Stomach smooth muscle (tissue), 2 donors: ENCODE results near the gene AIM2.

Experiments used
- H3K27ac ChIP-seq: one replicate; pipeline ENCODE4 v1.7.0; 2013; ENCODE audit warnings: mild to moderate bottlenecking, low read length, inconsistent platforms
- H3K27me3 ChIP-seq, 2 donors: one replicate each; pipeline ENCODE4 v1.7.0; 2013; ENCODE audit warnings: low read length in 2 of 2; ENCODE audit not compliant: insufficient read depth in 2 of 2, control insufficient read depth in 1 of 2
- H3K36me3 ChIP-seq, 2 donors: one replicate each; pipeline ENCODE4 v1.7.0; 2013; ENCODE audit warnings: low read length in 2 of 2; ENCODE audit not compliant: control insufficient read depth in 2 of 2, insufficient read depth in 2 of 2
- H3K4me1 ChIP-seq: one replicate; pipeline ENCODE4 v1.7.0; 2013; ENCODE audit warnings: low read length; ENCODE audit not compliant: control insufficient read depth, insufficient read depth
- H3K4me3 ChIP-seq, 2 donors: one replicate each; pipeline ENCODE4 v1.7.0; 2013; ENCODE audit warnings: low read length in 2 of 2
- H3K9ac ChIP-seq, 2 donors: one replicate each; pipeline ENCODE4 v1.7.0; 2013; ENCODE audit warnings: low read length in 2 of 2, mild to moderate bottlenecking in 1 of 2
- H3K9me3 ChIP-seq, 2 donors: one replicate each; pipeline ENCODE4 v1.7.0; 2013; ENCODE audit warnings: low read length in 2 of 2; ENCODE audit not compliant: control insufficient read depth in 2 of 2
- donor health status: healthy.
- donor health status: Pancreatic carcinoma.

The AIM2 gene

GRCh38 chr1:159091607-159092031 is 15.1 kb upstream of the AIM2 start:
- no peak overlapping the region for H3K9ac ChIP-seq
- H3K4me3 ChIP-seq = no peak overlapping the region
- no peaks in the 10 kb centered on the region for H3K36me3 ChIP-seq
- H3K9me3 ChIP-seq = no peaks in the 10 kb centered on the region
- no peaks in the 10 kb centered on the region for H3K27me3 ChIP-seq
- H3K4me1 ChIP-seq = no peaks in the 10 kb centered on the region
- H3K27ac ChIP-seq = no peak overlapping the region

GRCh38 chr1:159091180-159091560 is 14.6 kb upstream of the AIM2 start:
- Histone ChIP-seq H3K27me3 (no peaks in the 10 kb centered on the region), H3K9ac (no peak overlapping the region)

GRCh38 chr1:159090286-159091179 is 14.0 kb upstream of the AIM2 start:
- Histone ChIP-seq H3K4me1 (no peaks in the 10 kb centered on the region), H3K4me3 (no peak overlapping the region)

More at GRCh38 chr1:159091180-159091560, 14.6 kb upstream of the AIM2 start:
- H3K4me1 ChIP-seq = no peaks in the 10 kb centered on the region
- H3K9me3 ChIP-seq = no peaks in the 10 kb centered on the region
- no peak overlapping the region for H3K4me3 ChIP-seq
- H3K27ac ChIP-seq = no peak overlapping the region
- H3K36me3 ChIP-seq = no peaks in the 10 kb centered on the region

GRCh38 chr1:159089184-159089791 is 12.7 kb upstream of the AIM2 start:
- H3K27ac ChIP-seq = no peak overlapping the region
- H3K27me3 ChIP-seq = no peaks in the 10 kb centered on the region
- no peaks in the 10 kb centered on the region for H3K36me3 ChIP-seq
- H3K4me3 ChIP-seq = no peak overlapping the region
- H3K9me3 ChIP-seq = no peaks in the 10 kb centered on the region
- H3K4me1 ChIP-seq = no peaks in the 10 kb centered on the region
- H3K9ac ChIP-seq = no peak overlapping the region

More at GRCh38 chr1:159090286-159091179, 14.0 kb upstream of the AIM2 start:
- Histone ChIP-seq H3K27me3 (no peaks in the 10 kb centered on the region), H3K9ac (no peak overlapping the region), H3K36me3 (no peaks in the 10 kb centered on the region), H3K27ac (no peak overlapping the region), H3K9me3 (no peaks in the 10 kb centered on the region)

- no peaks in the 10 kb centered on the region for H3K9me3 ChIP-seq
- H3K27ac ChIP-seq = no peak overlapping the region
- H3K9ac ChIP-seq = no peak overlapping the region
- H3K27me3 ChIP-seq = no peaks in the 10 kb centered on the region
- H3K4me3 ChIP-seq = no peak overlapping the region
- no peaks in the 10 kb centered on the region for H3K36me3 ChIP-seq
- H3K4me1 ChIP-seq = no peaks in the 10 kb centered on the region
Measured at GRCh38 chr1:159088546-159089183, 12.1 kb upstream of the AIM2 start.

GRCh38 chr1:159088050-159088449 is 11.5 kb upstream of the AIM2 start:
- no peak overlapping the region for H3K4me3 ChIP-seq
- no peaks in the 10 kb centered on the region for H3K4me1 ChIP-seq
- no peak overlapping the region for H3K9ac ChIP-seq
- H3K27me3 ChIP-seq = no peaks in the 10 kb centered on the region
- no peaks in the 10 kb centered on the region for H3K9me3 ChIP-seq
- H3K36me3 ChIP-seq = no peaks in the 10 kb centered on the region
- no peak overlapping the region for H3K27ac ChIP-seq

- no peak overlapping the region for H3K27ac ChIP-seq
- no peak overlapping the region for H3K4me3 ChIP-seq
- H3K27me3 ChIP-seq = no peaks in the 10 kb centered on the region
- no peak overlapping the region for H3K9ac ChIP-seq
- no peaks in the 10 kb centered on the region for H3K36me3 ChIP-seq
- H3K9me3 ChIP-seq = no peaks in the 10 kb centered on the region
- H3K4me1 ChIP-seq = no peaks in the 10 kb centered on the region
Measured at GRCh38 chr1:159084867-159085266, 8.3 kb upstream of the AIM2 start.

GRCh38 chr1:159084152-159084551 is 7.6 kb upstream of the AIM2 start:
- no peaks in the 10 kb centered on the region for H3K9me3 ChIP-seq
- no peaks in the 10 kb centered on the region for H3K36me3 ChIP-seq
- H3K4me3 ChIP-seq = no peak overlapping the region
- no peak overlapping the region for H3K27ac ChIP-seq
- H3K4me1 ChIP-seq = no peaks in the 10 kb centered on the region
- no peak overlapping the region for H3K9ac ChIP-seq
- no peaks in the 10 kb centered on the region for H3K27me3 ChIP-seq

- H3K4me1 ChIP-seq = no peaks in the 10 kb centered on the region
- no peaks in the 10 kb centered on the region for H3K27me3 ChIP-seq
- H3K9me3 ChIP-seq = no peaks in the 10 kb centered on the region
- H3K36me3 ChIP-seq = no peaks in the 10 kb centered on the region
- H3K9ac ChIP-seq = no peak overlapping the region
- H3K4me3 ChIP-seq = no peak overlapping the region
- H3K27ac ChIP-seq = no peak overlapping the region
Measured at GRCh38 chr1:159083013-159083412, 6.4 kb upstream of the AIM2 start.

GRCh38 chr1:159081626-159082025 is 5.1 kb upstream of the AIM2 start:
- H3K36me3 ChIP-seq = no peaks in the 10 kb centered on the region

More at GRCh38 chr1:159081626-159082025, 5.1 kb upstream of the AIM2 start:
- Histone ChIP-seq H3K27ac (no peak overlapping the region), H3K4me1 (no peaks in the 10 kb centered on the region), H3K9ac (no peak overlapping the region), H3K4me3 (no peak overlapping the region), H3K27me3 (no peaks in the 10 kb centered on the region), H3K9me3 (no peaks in the 10 kb centered on the region)
